HG03342 (cell line): ENCODE results near the gene GPC5.
A peak's percentile ranks its signal among the peaks of the same experiment; 100 is the strongest.

ENCODE experiments used
- ATAC-seq: cut with Tn5 transposase; IDR thresholded peaks from one replicate; pipeline ENCODE4 v1.9.1; 2021; ENCODE audit warnings: mild to moderate bottlenecking, moderate library complexity; ENCODE audit not compliant: unreplicated experiment

Gene GPC5

DNA sequence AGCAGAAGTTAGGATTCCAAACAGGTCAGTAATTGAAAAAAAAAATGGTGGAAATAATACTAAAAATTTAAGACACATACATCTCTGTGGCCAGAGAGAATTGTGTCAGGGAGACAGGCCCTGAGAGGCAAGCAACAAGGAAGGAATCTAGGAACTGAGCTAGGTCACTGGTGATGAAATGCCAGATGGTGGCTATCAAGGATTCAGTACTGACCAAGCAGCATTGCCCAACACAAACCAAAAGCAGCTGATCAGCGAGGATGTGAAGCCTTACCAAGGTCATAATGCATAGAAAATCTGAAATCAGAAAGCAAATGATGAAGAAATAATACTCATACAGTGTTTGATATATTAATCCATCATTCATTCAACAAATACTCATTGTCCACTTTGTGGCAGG lies 905.0 kb downstream of the GPC5 start:
- no peak for ATAC-seq

DNA sequence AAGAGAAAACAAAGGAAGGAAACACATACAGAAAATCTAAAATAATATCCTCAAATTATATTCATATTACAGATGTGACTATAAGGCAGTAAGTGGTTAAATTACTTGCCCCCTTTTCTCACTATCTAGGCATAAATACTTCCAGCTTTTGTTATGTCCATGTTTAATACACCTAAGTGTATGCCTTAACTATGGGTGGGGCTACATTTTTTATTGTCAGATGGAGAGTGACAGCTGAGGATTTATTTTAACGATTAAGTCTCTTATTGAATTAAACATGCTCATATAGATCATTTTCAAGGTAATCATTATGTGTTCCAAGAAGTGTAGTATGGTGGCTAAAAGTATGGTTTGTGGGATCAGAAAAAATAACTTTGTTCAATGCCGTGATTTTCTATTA lies 909.3 kb downstream of the GPC5 start:
- ATAC-seq, result no peak

DNA sequence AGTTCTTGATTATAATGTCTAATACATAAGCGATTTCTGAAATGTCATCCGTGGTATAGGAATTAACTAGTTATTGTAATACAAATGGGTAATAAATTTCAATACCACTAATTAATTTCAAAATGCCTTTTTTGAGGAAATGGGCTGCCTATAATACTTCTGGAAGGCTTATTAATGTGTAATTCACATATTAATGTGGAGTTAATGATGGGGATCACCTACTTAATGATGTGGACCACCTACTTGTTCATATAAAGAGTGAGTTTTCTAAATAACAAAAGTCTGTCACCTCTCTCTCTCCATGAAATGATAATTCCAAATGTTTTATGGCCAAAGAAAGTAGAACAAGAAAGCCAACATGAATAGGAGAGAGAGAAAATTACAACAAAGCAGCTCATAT lies 914.4 kb downstream of the GPC5 start:
- ATAC-seq, result no peak

DNA sequence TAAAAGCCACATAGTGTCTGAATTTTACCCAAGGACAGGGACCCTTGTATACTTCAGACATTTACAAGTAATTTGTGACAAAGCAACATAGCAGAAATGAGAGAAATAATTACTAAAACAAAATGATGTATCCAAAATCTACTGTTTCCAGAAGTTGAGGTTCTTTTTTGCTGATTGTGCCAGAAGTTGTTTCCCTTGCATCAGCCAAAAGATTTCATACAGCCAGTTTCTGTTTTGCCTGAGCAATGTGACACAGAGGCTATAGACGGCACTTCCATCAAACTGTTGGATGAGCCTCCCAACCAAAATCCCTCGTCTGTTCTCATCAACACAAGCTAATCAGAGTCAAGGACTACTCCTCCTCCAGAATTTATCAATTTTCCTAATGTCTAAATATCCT lies 915.0 kb downstream of the GPC5 start:
- ATAC-seq, result no peak

DNA sequence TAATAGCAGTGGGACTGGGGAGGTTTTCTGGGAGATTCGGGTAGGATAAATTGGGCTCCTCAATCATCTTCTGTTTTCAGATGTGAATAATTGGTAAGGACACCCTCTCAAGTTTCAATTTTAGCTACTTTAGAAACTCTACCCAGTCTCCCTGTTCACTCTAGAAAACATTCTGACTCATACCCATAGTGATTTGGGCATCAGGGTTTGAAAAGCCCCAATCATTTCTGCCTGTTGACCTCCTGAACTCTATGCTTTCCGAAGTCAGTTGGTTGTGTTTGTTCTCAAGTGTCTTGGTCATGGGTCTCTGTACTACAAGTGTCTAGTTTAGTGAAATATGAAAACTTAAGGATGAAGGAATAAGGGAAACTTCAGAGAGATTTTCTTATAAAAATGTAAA lies 916.8 kb downstream of the GPC5 start:
- peak; percentile 57 for ATAC-seq

DNA sequence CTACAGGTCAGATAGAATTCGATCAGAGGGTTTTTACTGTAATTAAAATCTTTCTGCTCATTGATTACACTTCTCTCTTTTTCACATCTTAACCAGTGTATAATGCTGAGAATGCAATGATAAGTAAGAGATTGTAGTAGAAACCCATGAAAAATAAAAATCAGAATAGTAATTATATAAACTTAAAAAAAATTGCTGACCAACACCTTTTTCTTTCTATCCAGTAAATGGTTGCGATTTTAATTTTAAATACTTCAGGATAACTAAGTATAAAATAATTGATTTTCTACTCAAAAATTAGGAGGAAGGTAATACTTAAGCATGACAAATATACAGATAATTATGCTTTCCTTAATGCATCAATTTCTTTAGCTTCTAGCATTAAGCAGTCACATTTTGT lies 917.6 kb downstream of the GPC5 start:
- no peak for ATAC-seq

DNA sequence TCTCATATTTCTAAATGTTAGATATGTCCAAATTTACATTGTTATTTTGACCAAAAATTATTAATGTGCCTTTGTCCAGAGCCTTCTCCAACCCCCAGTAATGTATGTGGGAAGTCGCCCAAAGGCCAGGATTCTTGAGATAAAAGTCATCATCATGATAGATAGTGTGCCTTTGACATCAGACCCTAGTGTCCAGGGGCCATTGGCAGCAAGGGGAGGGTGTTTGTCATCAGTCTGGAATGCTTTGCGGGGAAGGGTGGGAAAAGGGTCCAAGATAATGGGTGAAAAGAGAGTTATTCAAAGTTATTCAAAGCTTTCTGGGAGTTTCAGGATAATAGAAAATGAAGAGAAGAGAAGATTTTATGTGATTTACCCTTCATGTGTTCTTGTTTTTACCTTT lies 918.6 kb downstream of the GPC5 start:
- no peak for ATAC-seq

DNA sequence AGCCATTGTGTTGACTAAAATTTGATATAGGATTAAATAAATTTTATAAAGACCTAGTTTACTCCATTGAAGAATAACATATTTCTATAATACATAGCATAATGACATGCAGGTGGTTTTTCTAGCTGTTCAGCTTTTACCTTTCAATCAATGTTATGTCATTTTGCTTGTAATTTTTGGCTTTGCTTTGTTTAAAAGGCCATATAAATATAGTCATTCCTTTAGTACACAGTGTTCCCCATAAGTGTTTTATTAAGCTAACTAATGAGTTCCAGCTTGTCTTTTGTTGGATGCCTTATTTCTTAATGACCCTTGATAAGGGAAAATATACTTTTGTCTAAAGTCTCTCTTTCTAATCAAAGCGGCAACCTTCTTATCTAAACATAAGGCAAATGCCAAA lies 921.9 kb downstream of the GPC5 start:
- no peak for ATAC-seq

DNA sequence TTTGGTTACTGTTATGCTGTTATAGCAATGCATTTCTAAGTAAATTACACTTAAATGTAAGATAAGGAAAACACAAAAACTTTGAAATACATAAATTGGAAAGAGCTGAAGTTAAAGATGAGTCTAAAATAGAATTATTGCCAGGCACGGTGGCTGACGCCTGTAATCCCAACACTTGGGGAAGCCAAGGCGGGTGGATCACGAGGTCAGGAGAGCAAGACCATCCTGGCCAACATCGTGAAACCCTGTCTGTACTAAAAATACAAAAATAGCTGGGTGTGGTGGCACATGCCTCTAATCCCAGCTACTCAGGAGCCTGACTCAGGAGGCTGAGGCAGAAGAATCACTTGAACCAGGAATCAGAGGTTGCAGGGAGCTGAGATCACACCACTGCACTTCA lies 922.8 kb downstream of the GPC5 start:
- no peak for ATAC-seq

DNA sequence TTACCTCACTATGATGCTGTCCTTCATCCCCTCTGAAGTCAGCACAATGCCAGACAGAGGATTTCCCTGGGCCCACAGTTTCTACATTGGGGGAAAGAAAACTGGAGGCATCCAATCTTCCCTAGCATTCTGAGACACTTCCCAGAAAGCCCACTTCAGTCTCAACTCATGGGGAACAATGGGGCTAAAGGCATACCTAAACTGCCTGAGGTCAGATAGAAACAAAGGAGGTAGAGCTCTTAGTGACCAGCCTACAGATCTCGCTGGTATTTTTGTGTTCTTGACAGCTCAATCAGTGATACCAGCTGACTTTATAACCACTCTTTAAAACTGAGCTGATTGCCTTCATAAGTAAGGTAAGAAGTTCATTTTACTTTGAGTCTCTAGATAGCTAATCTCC lies 947.2 kb downstream of the GPC5 start:
- no peak for ATAC-seq

DNA sequence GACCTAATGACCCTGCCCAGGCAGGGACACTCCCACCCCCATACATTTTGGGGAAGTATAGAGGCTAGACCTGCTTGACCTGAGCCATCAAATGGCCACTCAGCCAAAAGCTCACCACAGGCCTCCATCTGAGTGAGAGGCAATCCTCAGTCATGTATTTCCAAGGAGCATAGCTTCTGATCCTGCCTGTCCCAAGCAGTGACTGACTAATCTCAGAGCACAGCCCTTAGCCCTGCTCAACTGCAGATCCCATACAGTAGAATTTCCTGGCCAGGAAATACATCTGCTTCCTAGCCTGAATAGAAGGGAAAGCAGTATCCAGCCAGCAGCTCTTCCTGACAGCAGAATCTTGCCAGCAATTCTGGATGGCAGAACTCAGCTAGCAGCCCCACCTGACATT lies 947.6 kb downstream of the GPC5 start:
- ATAC-seq, result no peak

DNA sequence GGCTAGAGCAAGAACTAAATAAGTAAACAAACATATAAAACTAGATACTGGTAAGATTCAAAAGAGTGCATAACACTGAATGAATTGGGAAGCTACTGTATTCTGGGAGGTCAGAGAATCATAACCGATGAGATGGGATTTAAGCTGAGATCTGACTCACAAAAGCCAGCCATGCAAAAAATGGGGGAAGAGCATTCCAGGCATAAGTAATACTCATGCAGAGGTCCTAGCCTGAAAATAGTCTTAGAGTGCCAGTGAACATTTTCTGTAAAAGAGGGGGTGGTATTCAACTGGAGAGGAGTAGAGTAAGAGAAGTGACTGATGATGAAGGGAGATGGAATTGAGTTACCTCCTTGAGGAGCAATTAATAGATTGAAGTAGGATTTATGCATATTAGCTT lies 956.2 kb downstream of the GPC5 start:
- no peak for ATAC-seq

DNA sequence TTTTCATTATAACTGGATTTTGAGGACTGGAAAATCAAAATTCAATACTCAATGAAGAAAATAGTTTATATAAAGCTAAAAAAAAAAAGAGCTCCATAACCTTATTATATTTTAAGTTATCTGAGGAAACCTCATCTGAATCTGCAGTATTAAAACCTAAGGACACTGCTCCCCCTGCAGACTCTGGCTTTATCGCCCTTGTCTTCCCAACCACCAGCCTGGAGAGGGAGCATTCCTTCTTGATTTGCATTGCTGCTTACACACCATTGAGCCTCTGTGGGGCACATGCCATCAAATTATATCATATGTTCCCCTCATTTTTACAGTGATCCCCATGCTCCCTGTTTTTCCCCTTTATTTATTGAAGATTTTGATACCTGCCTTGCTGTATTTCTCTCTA lies 956.8 kb downstream of the GPC5 start:
- ATAC-seq, result no peak

DNA sequence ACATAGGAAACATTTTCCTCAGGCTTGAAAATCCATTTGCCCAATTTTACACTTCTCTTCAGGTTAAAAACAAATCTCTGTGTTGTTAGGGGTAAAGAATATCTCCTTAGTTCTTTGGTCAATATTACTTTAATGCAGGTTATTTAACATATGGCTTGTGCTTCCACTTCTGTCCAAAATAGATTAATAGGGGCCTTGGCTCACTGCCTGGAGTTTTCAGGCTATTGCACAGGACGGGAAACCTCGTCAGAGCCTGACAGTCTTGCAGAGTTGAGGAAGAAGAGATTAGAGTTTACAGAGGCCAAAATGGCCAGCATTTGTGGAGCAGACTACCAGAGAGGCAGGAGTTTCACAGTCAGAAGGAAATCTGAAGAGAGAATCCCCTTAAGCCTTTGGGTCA lies 964.3 kb downstream of the GPC5 start:
- ATAC-seq, result no peak

DNA sequence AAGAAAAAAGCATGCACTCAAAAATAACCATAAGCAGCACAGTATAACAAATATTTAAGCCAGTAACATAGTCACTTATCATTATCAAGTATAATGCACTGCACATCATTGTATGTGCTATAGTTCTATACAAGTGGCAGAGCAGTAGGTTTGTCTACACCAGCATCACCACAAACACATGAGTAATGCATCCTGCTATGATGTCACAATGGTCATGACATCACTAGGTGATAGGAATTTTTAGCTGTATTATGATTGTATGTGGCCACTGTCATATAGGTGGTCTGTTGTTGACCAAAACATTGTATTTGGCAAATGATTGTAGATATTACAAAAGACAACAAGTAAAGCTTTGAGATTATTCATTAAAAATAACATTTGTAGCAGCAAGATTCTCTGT lies 967.5 kb downstream of the GPC5 start:
- no peak for ATAC-seq

DNA sequence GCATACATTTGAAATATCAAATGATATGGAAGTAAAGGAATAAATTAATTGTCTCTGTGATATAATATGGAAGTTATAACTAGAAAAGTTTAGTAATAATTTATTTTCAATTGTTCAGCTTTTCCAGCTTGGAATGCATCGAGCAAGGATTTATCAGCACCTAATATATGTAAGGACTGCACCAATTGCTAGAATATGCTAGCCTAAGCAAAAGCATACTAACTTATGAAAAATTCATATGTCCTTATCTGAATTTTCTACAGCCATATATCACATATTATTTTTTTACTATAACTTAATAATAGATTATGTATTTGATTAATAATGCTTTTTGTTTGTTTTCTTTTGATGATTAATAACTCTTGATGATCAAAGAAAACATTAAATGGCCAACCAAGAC lies 979.0 kb downstream of the GPC5 start:
- no peak for ATAC-seq

DNA sequence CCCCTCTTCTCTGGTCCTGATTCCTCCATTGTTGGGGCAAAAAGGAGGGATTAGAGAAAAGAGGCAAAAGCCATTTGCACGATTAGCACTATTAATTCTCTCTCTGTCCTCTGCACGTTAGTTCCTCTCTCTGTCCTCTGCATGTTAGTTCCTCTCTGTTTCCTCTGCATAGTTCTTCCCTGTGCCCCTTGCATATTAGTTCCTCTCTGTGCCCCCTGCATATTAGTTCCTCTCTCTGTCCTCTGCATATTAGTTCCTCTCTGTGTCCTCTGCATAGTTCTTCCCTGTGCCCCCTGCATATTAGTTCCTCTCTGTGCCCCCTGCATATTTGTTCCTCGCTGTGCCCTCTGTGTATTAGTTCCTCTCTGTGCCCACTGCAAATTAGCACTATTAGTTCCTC lies 981.0 kb downstream of the GPC5 start:
- no peak for ATAC-seq

DNA sequence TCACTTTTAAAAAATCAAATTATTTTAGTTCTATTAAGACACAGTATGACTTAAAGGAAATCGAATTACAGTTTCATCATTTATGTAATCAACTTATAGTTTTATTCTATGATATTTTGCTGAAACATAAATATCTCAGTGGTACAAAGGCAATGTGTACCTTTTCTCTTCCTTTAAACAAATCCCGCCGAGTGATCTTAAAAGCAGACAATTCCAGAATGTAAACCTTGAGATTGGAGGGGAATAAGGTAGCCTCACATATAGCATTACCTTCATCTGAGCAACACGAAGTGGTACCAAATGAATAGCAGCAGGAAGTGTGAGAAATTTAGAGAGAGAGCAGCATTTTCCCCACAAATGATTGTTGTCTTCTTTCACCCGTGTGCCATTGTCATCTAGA lies 986.0 kb downstream of the GPC5 start:
- ATAC-seq, result no peak

DNA sequence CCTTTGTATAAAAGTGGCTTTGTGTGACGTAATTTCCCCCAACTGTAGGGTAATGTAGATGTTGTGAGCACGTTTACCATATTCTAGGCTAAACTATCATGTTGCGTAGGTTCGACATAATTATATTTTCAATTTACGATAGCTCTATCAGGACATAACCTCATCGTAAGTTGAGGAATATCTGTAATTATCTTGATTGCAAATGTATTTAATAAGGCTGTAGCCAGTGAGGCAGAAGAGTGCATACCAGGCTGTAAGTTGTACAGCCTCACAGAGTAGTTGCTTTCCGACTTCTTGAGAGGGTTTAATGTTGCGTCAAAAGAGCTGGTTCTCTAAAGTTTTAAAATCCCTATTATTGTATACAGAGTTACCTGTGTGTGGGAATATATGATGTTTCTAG lies 988.8 kb downstream of the GPC5 start:
- no peak for ATAC-seq

DNA sequence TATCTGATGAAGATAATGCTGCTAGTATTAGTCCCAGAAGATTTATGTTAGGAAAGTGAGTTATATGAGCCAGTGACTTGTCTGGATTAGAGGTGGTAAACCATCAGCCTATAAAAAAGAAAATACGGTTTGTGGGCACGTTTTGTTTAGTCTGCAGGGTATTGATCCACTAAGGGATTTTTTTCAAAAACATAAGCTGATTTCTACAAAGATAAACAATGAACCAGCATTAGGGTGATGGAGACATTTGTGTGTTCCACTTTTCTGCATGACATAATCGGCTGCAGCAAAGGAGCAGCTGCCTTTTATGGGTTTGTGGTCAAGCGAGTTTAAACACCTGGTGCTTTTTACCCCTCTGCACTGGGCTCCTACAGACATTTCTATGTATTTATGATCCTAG lies 991.8 kb downstream of the GPC5 start:
- no peak for ATAC-seq

DNA sequence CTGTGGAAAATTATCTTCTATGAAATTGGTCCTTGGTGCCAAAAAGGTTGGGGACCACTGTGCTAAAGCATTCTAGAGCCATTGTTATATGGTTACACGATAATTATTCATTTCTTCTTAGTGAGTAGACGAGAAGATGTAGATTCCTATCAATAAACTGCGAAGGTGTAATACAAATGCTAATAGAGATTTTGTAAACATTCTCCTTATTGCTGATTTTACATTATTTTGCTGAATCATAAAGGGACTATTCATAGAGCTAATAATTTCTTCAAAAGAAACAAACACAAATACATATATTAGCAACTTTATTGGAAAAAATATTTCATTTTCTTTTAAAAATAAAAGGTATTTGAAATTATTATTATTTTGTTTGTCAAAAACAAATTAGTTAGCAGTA lies 1005.2 kb downstream of the GPC5 start:
- no peak for ATAC-seq

DNA sequence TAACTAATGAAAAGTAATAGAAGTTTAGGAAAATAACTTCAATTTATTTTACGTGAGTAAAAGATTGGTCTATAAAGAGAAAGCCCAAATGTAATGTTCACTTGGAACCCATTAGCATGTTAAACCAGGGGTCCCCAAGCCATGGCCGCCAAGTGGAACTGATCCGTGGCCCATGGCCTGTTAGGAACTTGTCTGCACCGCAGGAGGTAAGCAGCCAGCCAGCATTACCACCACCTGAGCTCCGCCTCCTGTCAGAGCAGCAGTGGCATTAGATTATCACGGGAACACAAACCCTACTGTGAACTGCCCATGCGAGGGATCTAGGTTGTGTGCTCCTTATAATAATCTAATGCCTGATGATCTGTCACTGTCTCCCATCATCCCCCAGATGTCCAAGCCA lies 1009.4 kb downstream of the GPC5 start:
- no peak for ATAC-seq

DNA sequence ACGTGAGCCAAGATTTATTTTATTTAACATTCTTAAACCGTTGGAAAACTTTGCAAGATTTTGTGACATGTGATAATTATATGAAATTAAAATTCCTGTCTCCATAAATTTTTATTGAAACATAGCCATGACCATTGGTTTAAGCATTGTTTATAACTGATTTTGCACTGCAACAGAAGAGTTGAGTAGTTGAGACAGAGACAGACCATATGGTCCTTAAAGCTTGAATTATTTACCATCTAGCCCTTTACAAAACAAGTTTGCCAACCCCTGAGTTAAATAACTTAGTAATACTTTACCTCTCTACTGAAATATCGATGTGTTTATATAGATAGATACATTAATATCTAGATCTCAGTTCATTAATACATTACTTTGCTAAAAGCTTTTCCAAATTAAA lies 1014.1 kb downstream of the GPC5 start:
- ATAC-seq, result no peak

DNA sequence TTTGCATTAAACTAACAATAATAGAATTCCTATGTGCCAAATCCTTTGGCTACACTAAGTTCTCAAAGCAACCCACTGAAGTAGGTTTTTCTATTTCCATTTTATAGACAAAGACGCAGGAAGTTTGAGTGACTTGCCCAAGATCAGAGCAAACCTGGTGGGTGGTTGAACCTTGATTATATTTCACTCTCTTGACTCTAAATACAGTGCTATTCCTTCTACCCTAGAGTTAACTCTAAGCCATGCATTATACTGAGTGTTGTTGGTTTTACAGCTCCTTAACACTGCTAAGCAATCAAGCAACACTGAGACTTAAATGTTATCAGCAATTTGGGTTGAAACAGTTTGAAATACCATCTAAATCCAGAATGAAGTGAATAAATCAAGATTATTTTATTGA lies 1014.6 kb downstream of the GPC5 start:
- no peak for ATAC-seq
